GM23338 (cell line): Measurements from ENCODE around the gene CDC42BPB.

ENCODE experiments used
- CTCF ChIP-seq, 2 experiments: fragments of 200-600 bp in 1 of 2; sonication (generic) in 1 of 2; conservative IDR thresholded peaks; 2 replicates each; pipeline versions ENCODE4 v1.5.1 to v1.6.1; 2016 to 2017; ENCODE audit warnings: antibody characterized with exemption in 2 of 2, low read depth in 2 of 2, mild to moderate bottlenecking in 2 of 2, moderate library complexity in 1 of 2
- EZH2 ChIP-seq: fragments of 200-600 bp; sonication (generic); IDR thresholded peaks from one replicate; pipeline ENCODE4 v1.8.0; 2017; ENCODE audit warnings: antibody characterized with exemption, mild to moderate bottlenecking, low read depth; ENCODE audit not compliant: unreplicated experiment
- NANOG ChIP-seq: IDR thresholded peaks from 2 replicates; pipeline ENCODE4 v1.6.1; 2016; ENCODE audit warnings: antibody characterized with exemption, borderline replicate concordance
- POLR2AphosphoS5 ChIP-seq: IDR thresholded peaks from 2 replicates; pipeline ENCODE4 v1.6.1; 2016; ENCODE audit warnings: antibody characterized with exemption, low read depth
- ZNF331 ChIP-seq: fragments of 250-450 bp; sonication (Bioruptor Pico); IDR thresholded peaks from 2 replicates; pipeline ENCODE4 v1.5.0; 2020; ENCODE audit warnings: low read depth, mild to moderate bottlenecking, moderate library complexity

GRCh38 chr14:102962111-102962627 lies 95.2 kb downstream of the CDC42BPB start:
- no peak for TF ChIP-seq CTCF (conservative IDR thresholded peaks at IDR 0.05; ENCODE audit: low read depth in 2 of 2)
- TF ChIP-seq POLR2AphosphoS5: no peak
- TF ChIP-seq EZH2: no peak
- no peak for TF ChIP-seq ZNF331 (CRISPR knock-in tag)
- no peak for TF ChIP-seq NANOG
